ENCODE results near the gene SLC26A2.

Gene SLC26A2

DNA sequence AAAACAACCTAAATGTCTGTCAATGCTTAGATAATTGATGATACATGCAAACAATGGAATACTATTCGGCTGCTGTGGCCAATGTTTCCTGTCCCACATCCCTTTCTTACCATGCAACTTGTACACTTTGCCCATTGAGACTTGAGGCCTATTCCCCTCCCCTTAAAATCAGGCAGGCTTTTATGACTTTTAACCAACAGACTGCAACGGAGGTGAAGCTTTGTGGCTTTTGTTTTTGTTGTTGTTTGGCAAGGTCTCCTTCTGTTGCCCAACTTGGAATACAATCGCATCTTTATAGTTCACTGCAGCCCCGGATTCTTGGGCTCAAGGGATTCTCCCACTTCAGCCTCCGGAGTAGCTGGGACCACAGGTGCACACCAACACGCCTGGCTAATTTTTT is 5.8 kb upstream of the SLC26A2 start:
- Histone ChIP-seq H3K27me3 (ENCODE audit: control insufficient read depth, insufficient read depth, low read length) (no peaks in the 10 kb centered on the region), H3K9me3 (ENCODE audit: control insufficient read depth, insufficient read depth, low read length) (no peaks in the 10 kb centered on the region), H3K9ac (ENCODE audit: low read depth, low read length) (no peak overlapping the region), H3K4me1 (ENCODE audit: control insufficient read depth, insufficient read depth, low read length) (peaks cover 7% of the 10 kb centered on the region), H3K36me3 (ENCODE audit: control insufficient read depth, insufficient read depth, low read length) (no peaks in the 10 kb centered on the region), H3K4me3 (ENCODE audit: low read depth, low read length) (no peak overlapping the region)

DNA sequence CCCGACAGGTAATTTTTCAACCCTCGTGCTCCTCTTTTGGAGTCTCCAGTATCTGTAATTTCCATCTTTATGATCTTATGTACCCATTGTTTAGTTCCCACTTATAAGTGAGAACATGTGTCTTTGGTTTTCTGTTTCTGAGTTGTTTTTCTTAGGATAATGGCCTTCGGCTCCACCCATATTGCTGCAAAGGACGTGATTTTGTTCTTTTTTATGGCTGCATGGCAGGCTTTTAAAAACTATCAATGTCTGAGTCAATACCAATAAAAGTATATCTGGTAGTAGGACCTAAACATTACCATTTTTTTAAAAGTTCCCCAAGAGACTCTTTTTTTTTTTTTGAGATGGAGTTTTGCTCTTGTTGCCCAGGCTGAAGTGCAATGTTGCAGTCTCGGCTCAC is 3.9 kb upstream of the SLC26A2 start:
- Histone ChIP-seq H3K9me3 (ENCODE audit: control insufficient read depth, insufficient read depth, low read length) (no peaks in the 10 kb centered on the region), H3K36me3 (ENCODE audit: control insufficient read depth, insufficient read depth, low read length) (no peaks in the 10 kb centered on the region)

DNA sequence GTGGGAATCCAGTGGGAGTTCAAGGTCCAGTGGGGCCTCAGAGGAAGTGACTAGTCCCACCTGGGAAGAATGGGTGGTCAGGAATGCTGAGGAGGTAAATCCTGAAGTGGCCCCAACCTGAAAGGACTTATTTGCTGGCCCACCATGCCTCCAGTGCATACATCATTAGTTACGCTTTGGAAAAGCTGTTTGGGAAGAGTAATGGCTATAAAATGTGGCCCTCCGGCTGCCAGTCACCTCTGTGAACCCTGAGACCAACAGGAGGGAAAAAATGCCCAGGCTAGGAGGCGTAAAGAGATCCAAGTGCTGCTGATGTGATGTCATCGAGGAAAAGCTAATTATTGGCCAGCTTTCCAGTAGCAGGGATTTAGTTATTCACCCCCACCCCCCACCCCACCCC is 2.7 kb upstream of the SLC26A2 start:
- H3K36me3 ChIP-seq (ENCODE audit: control insufficient read depth, insufficient read depth, low read length) = no peaks in the 10 kb centered on the region
- H3K4me1 ChIP-seq (ENCODE audit: control insufficient read depth, insufficient read depth, low read length) = peaks cover 7% of the 10 kb centered on the region
- H3K9me3 ChIP-seq (ENCODE audit: control insufficient read depth, insufficient read depth, low read length) = no peaks in the 10 kb centered on the region
- H3K27me3 ChIP-seq (ENCODE audit: control insufficient read depth, insufficient read depth, low read length) = peaks cover 9% of the 10 kb centered on the region
- no peak overlapping the region for H3K9ac ChIP-seq (ENCODE audit: low read depth, low read length)
- no peak overlapping the region for H3K4me3 ChIP-seq (ENCODE audit: low read depth, low read length)

More for the DNA sequence above, 3.9 kb upstream of the SLC26A2 start:
- Histone ChIP-seq H3K27me3 (ENCODE audit: control insufficient read depth, insufficient read depth, low read length) (peaks cover 6% of the 10 kb centered on the region), H3K4me1 (ENCODE audit: control insufficient read depth, insufficient read depth, low read length) (peaks cover 7% of the 10 kb centered on the region), H3K4me3 (ENCODE audit: low read depth, low read length) (no peak overlapping the region), H3K9ac (ENCODE audit: low read depth, low read length) (no peak overlapping the region)

DNA sequence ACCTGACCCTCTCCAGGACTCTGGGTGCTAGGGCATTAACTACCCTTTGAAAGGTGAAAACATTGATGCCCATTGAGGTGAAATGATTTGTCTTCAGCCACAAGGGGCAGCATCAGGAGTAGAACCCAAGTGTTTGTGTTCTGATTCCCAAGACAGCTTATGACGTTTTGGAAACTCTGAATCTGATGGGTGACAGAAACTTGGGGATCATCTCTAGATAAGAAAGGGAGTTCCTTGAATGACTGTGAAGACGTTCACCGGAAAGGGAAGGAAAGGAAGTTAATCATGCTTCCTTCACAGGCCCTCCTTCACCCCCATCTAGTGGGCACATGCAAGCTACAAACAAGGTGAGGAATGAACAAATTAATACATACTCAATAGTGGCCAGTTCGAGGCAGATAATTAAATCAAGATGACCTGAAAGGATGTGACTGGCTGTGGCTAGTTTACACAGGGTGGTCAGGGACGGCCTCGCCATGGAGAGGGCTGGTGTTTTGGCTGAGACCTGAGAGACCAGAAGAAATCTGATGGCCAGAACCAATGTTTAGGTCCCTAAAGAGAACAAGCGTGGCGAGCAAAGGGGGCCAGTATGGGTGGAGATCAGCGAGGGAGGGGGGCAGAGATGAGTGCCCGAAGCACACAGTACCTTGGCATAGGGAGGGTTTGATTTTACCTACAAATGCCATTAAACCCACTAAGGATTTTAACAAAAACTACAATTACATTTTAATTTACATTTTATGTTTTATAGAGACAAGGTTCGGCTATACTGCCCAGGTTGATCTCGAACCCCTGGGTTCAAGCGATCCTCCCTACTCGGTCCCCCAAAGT is 937 bp upstream of the SLC26A2 start:
- Histone ChIP-seq H3K4me3 (ENCODE audit: low read depth, low read length) (peak overlapping the region; percentile 73), H3K9ac (ENCODE audit: low read depth, low read length) (peak overlapping the region; percentile 41), H3K4me1 (ENCODE audit: control insufficient read depth, insufficient read depth, low read length) (peaks cover 7% of the 10 kb centered on the region), H3K9me3 (ENCODE audit: control insufficient read depth, insufficient read depth, low read length) (no peaks in the 10 kb centered on the region), H3K27me3 (ENCODE audit: control insufficient read depth, insufficient read depth, low read length) (peaks cover 9% of the 10 kb centered on the region), H3K36me3 (ENCODE audit: control insufficient read depth, insufficient read depth, low read length) (no peaks in the 10 kb centered on the region)

DNA sequence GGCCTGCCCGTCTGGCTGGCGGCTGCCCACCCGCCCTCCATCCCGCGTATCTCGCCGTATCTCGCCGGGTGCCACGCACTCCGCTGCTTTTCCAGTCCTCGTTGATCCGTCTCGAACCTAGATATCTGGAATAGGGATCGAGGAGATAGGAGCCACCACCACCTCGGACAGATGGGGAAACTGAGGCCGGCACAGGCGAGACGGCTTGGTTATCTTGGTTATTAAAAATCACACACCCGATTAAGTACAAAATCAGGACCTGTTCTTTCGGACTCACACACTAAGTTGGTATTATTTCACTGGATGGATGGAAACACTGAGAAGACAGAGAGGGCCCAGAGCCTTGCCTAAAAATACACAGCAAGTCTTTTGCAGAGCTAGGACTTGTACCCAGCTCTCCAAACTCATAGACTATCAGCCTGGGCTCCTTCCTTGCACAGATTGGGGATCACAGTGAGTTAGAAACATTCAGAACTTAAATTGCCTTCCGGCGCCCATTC is 678 bp downstream of the SLC26A2 start:
- H3K9me3 ChIP-seq (ENCODE audit: control insufficient read depth, insufficient read depth, low read length) = no peaks in the 10 kb centered on the region
- peak overlapping the region; percentile 47 for H3K9ac ChIP-seq (ENCODE audit: low read depth, low read length)
- peaks cover 7% of the 10 kb centered on the region for H3K4me1 ChIP-seq (ENCODE audit: control insufficient read depth, insufficient read depth, low read length)
- peaks cover 9% of the 10 kb centered on the region for H3K27me3 ChIP-seq (ENCODE audit: control insufficient read depth, insufficient read depth, low read length)
- H3K4me3 ChIP-seq (ENCODE audit: low read depth, low read length) = peak overlapping the region; percentile 73
- no peaks in the 10 kb centered on the region for H3K36me3 ChIP-seq (ENCODE audit: control insufficient read depth, insufficient read depth, low read length)

DNA sequence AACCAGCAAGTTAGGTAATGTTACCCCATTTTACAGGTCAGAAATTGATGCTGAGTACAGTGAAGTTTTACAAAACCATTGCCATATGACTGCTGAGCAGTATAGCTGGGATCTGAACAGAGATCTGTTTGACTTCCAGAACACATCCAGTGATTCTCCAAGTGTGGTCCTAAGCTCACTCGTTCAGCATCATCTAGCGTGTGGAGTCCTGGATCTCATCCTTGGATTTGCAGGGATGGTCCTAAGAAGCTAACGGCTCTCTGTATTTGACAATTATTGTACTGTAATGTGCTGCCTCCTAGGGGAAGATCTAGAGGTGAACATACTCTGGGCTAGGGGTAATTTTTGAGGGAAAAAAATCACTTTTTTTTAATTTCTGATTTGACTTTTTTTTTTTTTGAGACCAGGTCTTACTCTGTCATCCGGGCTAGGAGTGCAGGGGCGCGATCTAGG is 1.4 kb downstream of the SLC26A2 start:
- H3K4me3 ChIP-seq (ENCODE audit: low read depth, low read length) = no peak overlapping the region
- no peaks in the 10 kb centered on the region for H3K9me3 ChIP-seq (ENCODE audit: control insufficient read depth, insufficient read depth, low read length)
- H3K27me3 ChIP-seq (ENCODE audit: control insufficient read depth, insufficient read depth, low read length) = peaks cover 9% of the 10 kb centered on the region
- no peaks in the 10 kb centered on the region for H3K36me3 ChIP-seq (ENCODE audit: control insufficient read depth, insufficient read depth, low read length)
- peaks cover 7% of the 10 kb centered on the region for H3K4me1 ChIP-seq (ENCODE audit: control insufficient read depth, insufficient read depth, low read length)
- no peak overlapping the region for H3K9ac ChIP-seq (ENCODE audit: low read depth, low read length)

DNA sequence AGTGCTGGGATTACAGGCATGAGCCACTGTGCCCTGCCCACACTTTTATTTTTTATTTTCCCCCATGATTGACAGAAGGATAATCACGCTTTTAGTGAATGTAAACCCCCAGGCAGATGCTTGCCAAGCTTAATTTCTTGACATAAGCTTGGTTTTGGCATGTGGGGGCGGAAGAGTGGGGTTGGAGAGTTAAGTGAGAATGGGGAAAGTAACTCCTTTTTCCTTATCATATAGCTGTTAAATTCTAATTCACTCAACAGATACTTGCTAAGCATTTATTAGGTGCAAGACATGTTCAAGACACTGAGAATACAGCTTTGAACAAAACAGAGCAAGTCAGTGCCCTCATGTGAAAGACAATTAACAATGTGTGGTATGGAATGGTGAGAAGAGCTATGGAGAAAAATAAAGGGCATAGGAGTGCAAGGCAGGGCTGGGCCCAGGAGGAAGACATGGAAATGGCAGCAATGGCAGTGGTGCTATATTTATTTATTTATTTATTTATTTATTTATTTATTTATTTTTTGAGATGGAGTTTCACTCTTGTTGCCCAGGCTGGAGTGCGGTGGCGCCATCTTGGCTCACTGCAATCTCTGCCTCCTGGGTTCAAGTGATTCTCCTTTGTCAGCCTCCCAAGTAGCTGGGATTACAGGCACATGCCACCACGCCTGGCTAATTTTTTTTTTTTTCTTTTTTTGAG is 2.2 kb downstream of the SLC26A2 start:
- peaks cover 9% of the 10 kb centered on the region for H3K27me3 ChIP-seq (ENCODE audit: control insufficient read depth, insufficient read depth, low read length)
- no peak overlapping the region for H3K4me3 ChIP-seq (ENCODE audit: low read depth, low read length)
- no peaks in the 10 kb centered on the region for H3K36me3 ChIP-seq (ENCODE audit: control insufficient read depth, insufficient read depth, low read length)
- peaks cover 7% of the 10 kb centered on the region for H3K4me1 ChIP-seq (ENCODE audit: control insufficient read depth, insufficient read depth, low read length)
- no peak overlapping the region for H3K9ac ChIP-seq (ENCODE audit: low read depth, low read length)
- no peaks in the 10 kb centered on the region for H3K9me3 ChIP-seq (ENCODE audit: control insufficient read depth, insufficient read depth, low read length)

DNA sequence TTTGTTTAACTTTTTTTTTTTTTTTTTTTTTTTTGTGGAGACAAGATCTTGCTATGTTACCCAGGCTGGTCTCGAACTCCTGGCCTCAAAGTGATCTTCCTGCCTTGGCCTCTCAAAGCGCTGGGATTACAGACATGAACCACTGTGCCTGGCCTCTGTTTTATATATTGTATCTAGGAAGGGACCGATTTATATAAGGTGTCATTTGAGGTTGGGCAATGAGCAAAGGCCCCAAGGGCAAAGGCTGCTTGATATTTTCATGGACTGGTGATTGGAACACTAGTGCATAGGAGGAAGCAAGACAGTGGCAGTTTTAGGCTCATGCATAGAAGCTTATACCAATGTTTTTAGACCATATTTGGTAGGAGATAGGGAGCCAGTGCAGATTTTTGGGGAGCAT is 3.2 kb downstream of the SLC26A2 start:
- Histone ChIP-seq H3K4me1 (ENCODE audit: control insufficient read depth, insufficient read depth, low read length) (peaks cover 7% of the 10 kb centered on the region), H3K4me3 (ENCODE audit: low read depth, low read length) (no peak overlapping the region), H3K27me3 (ENCODE audit: control insufficient read depth, insufficient read depth, low read length) (peaks cover 9% of the 10 kb centered on the region), H3K9me3 (ENCODE audit: control insufficient read depth, insufficient read depth, low read length) (no peaks in the 10 kb centered on the region), H3K9ac (ENCODE audit: low read depth, low read length) (no peak overlapping the region), H3K36me3 (ENCODE audit: control insufficient read depth, insufficient read depth, low read length) (no peaks in the 10 kb centered on the region)

DNA sequence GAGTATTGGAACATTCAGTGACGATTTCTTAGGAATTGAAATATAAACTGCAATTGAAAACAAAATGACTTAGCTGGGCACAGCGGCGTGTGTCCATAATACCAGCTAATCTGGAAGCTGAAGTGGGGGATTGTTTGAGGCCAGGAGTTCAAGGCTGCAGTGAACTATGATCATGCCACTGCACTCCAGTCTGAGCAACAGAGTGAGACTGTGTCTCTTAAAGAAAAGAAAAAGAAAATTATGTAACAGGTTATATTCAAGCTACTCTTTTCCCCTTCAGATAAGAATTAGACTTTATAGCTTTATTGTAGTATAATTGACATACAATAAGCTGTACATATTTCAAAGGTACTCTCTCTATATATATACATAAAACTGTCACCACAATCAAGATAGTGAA is 6.4 kb downstream of the SLC26A2 start:
- Histone ChIP-seq H3K4me1 (ENCODE audit: control insufficient read depth, insufficient read depth, low read length) (no peaks in the 10 kb centered on the region), H3K9ac (ENCODE audit: low read depth, low read length) (no peak overlapping the region), H3K36me3 (ENCODE audit: control insufficient read depth, insufficient read depth, low read length) (no peaks in the 10 kb centered on the region), H3K27me3 (ENCODE audit: control insufficient read depth, insufficient read depth, low read length) (peaks cover under 1% of the 10 kb centered on the region), H3K4me3 (ENCODE audit: low read depth, low read length) (no peak overlapping the region), H3K9me3 (ENCODE audit: control insufficient read depth, insufficient read depth, low read length) (no peaks in the 10 kb centered on the region)

DNA sequence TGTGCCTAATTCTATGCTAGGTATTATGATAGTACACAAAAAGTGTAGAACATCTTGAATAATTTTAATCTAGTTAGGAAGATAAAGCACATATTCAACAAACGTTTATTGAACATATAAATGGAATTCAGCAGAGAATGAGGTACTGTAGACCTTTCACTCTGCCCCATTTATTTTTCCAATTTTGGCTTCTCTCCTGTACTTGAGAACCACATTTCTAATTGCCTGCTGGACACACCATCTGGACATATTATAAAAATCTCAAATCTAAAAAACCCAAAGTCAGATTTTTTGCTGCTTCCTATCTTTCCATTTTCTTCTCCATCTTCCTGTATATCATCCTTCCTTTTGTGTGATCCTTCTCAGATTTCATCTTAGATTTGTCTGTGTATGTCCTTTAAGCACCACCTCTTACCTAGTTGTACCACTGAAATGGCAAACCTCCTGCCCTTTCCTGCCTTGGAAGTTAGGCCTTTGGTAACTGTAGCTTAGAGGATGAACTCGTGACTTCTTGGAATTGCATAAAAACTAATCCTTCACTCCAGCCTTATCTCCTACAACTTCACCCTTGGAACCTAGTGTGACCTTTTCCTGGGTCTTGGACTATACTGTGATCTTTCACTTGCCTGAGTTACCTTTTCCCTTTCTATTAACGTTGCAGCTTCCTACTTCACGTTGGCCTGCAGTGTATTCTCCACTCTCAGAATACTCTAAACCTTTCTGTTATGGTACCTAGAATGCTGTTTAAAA is 8.8 kb downstream of the SLC26A2 start:
- H3K36me3 ChIP-seq (ENCODE audit: control insufficient read depth, insufficient read depth, low read length) = no peaks in the 10 kb centered on the region

DNA sequence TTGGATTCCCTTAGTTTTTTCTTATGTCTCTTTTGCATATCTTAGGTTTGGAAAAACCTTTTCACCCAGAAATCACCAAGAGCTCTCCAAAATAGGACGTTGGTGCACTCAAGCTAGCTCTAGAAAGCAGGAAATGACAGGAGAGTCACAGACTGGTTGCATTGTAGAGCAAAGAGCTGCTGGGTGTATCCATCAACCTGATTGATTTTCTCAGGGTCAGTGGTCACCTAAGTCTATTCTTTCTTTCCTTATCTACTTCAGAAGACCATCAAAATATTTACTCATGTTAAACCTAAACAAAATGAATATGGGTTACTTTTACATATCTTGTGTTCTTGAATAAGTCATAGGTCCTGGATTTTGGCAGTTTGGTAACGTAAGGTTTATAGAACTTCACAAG is 14.9 kb downstream of the SLC26A2 start:
- H3K9me3 ChIP-seq (ENCODE audit: control insufficient read depth, insufficient read depth, low read length) = no peaks in the 10 kb centered on the region

More for the DNA sequence above, 8.8 kb downstream of the SLC26A2 start:
- Histone ChIP-seq H3K4me1 (ENCODE audit: control insufficient read depth, insufficient read depth, low read length) (no peaks in the 10 kb centered on the region), H3K27me3 (ENCODE audit: control insufficient read depth, insufficient read depth, low read length) (no peaks in the 10 kb centered on the region), H3K9ac (ENCODE audit: low read depth, low read length) (no peak overlapping the region), H3K9me3 (ENCODE audit: control insufficient read depth, insufficient read depth, low read length) (no peaks in the 10 kb centered on the region), H3K4me3 (ENCODE audit: low read depth, low read length) (no peak overlapping the region)

More for the DNA sequence above, 14.9 kb downstream of the SLC26A2 start:
- Histone ChIP-seq H3K27me3 (ENCODE audit: control insufficient read depth, insufficient read depth, low read length) (no peaks in the 10 kb centered on the region), H3K36me3 (ENCODE audit: control insufficient read depth, insufficient read depth, low read length) (no peaks in the 10 kb centered on the region), H3K4me1 (ENCODE audit: control insufficient read depth, insufficient read depth, low read length) (no peaks in the 10 kb centered on the region), H3K4me3 (ENCODE audit: low read depth, low read length) (no peak overlapping the region), H3K9ac (ENCODE audit: low read depth, low read length) (no peak overlapping the region)

Measured in iPS-15b (cell line).